GM21529 (cell line): ENCODE results near the gene ZNF157.
"Not testable (repeated sequence)": the region's sequence is repeated elsewhere in the genome, so short reads cannot be mapped to it uniquely, and the experiment has no call there.

Experiments used
- ATAC-seq: cut with Tn5 transposase; IDR thresholded peaks from one replicate; pipeline ENCODE4 v1.9.1; 2021; ENCODE audit not compliant: unreplicated experiment

The ZNF157 gene

GRCh38 chrX:47370278-47370677, at the start of gene ZNF157:
Gene ZNF157 (plus strand): TSS chrX:47370578. CDS start chrX:47370669, 91 bp downstream.
- no peak for ATAC-seq

- ATAC-seq: no peak
Measured at GRCh38 chrX:47321386-47321785, 49.0 kb upstream of the ZNF157 start.

GRCh38 chrX:47321823-47322371, 48.5 kb upstream of the ZNF157 start:
- no peak for ATAC-seq

- no peak for ATAC-seq
Measured at GRCh38 chrX:47327902-47328301, 42.5 kb upstream of the ZNF157 start.

- ATAC-seq: not testable (repeated sequence)
Measured at GRCh38 chrX:47332729-47333128, 37.6 kb upstream of the ZNF157 start.

- ATAC-seq: no peak
Measured at GRCh38 chrX:47351706-47352105, 18.7 kb upstream of the ZNF157 start.

- no peak for ATAC-seq
Measured at GRCh38 chrX:47358387-47359065, 11.9 kb upstream of the ZNF157 start.

- no peak for ATAC-seq
Measured at GRCh38 chrX:47360423-47361179, 9.8 kb upstream of the ZNF157 start.

GRCh38 chrX:47361538-47362511, 8.6 kb upstream of the ZNF157 start:
- ATAC-seq: peak; percentile 88

GRCh38 chrX:47366041-47366722, 4.2 kb upstream of the ZNF157 start:
- ATAC-seq: no peak

GRCh38 chrX:47373198-47373597, 2.8 kb downstream of the ZNF157 start:
- no peak for ATAC-seq

- no peak for ATAC-seq
Measured at GRCh38 chrX:47380268-47380667, 9.9 kb downstream of the ZNF157 start.

GRCh38 chrX:47380837-47381236, 10.5 kb downstream of the ZNF157 start:
- not testable (repeated sequence) for ATAC-seq

GRCh38 chrX:47384502-47384901, 14.1 kb downstream of the ZNF157 start:
- no peak for ATAC-seq

- ATAC-seq: no peak
Measured at GRCh38 chrX:47390780-47391179, 20.4 kb downstream of the ZNF157 start.

GRCh38 chrX:47413179-47413594, 42.8 kb downstream of the ZNF157 start:
- no peak for ATAC-seq

GRCh38 chrX:47420265-47420664, 49.9 kb downstream of the ZNF157 start:
- no peak for ATAC-seq

- ATAC-seq: no peak
Measured at GRCh38 chrX:47420962-47421361, 50.6 kb downstream of the ZNF157 start.

GRCh38 chrX:47422444-47422843, 52.1 kb downstream of the ZNF157 start:
- no peak for ATAC-seq

GRCh38 chrX:47430925-47431324, 60.5 kb downstream of the ZNF157 start:
- ATAC-seq: no peak
